ENCODE measurements around the gene AFF1. TPM values are rescaled to one million over a fixed set of nuclear protein-coding genes. Genes with fewer than 3 reads are reported as not detected.
A peak's percentile ranks its signal among the peaks of the same experiment; 100 is the strongest.
"Not testable (repeated sequence)": the region's sequence is repeated elsewhere in the genome, so short reads cannot be mapped to it uniquely, and the experiment has no call there.

The AFF1 gene
- total RNA-seq, 1 donor from 2014 or later = 77.8 TPM

GRCh38 chr4:87003266-87003665, 68.5 kb downstream of the AFF1 start:
- DNase-seq (no peak), ATAC-seq (no peak)
- intact Hi-C loops (cut with micrococcal nuclease) = no loop called here

- intact Hi-C loops (cut with micrococcal nuclease) = loop anchor here (5.0 kb wide), 2 partner anchors 68 to 87 kb away; partner anchors contain the start of gene AFF1
- no peak for DNase-seq
These were observed 70.5 kb downstream of the AFF1 start for GRCh38 chr4:87005369-87005689.

GRCh38 chr4:87005690-87006425, 71.0 kb downstream of the AFF1 start:
- DNase-seq (no peak), ATAC-seq (peak; percentile 1)
- intact Hi-C loops (cut with micrococcal nuclease) = loop anchor here (5.0 kb wide), 2 partner anchors 69 to 86 kb away; partner anchors contain the start of gene AFF1

More at GRCh38 chr4:87005369-87005689, 70.5 kb downstream of the AFF1 start:
- no peak for ATAC-seq

GRCh38 chr4:87006426-87006675, 71.5 kb downstream of the AFF1 start:
- intact Hi-C loops (cut with micrococcal nuclease) = loop anchor here (5.0 kb wide), 2 partner anchors 69 to 86 kb away; partner anchors contain the start of gene AFF1
- no peak for ATAC-seq
- DNase-seq = no peak

GRCh38 chr4:87006676-87007527, 72.1 kb downstream of the AFF1 start:
- DNase-seq = peak; percentile 96
- intact Hi-C loops (cut with micrococcal nuclease) = loop anchor here (5.0 kb wide), 2 partner anchors 70 to 85 kb away; partner anchors contain the start of gene AFF1
- peak; percentile 94 for ATAC-seq

- peak; percentile 72 for DNase-seq
- peak; percentile 65 for ATAC-seq
- intact Hi-C loops (cut with micrococcal nuclease) = loop anchor here (5.0 kb wide), 2 partner anchors 70 to 85 kb away; partner anchors contain the start of gene AFF1
These were observed 73.0 kb downstream of the AFF1 start for GRCh38 chr4:87007528-87008446.

GRCh38 chr4:87009095-87009648, 74.4 kb downstream of the AFF1 start:
- DNase-seq (no peak), ATAC-seq (no peak)
- intact Hi-C loops (cut with micrococcal nuclease) = loop anchor here (5.0 kb wide), 2 partner anchors 72 to 83 kb away; partner anchors contain the start of gene AFF1

- DNase-seq (no peak), ATAC-seq (no peak)
- intact Hi-C loops (cut with micrococcal nuclease) = no loop called here
These were observed 75.4 kb downstream of the AFF1 start for GRCh38 chr4:87010192-87010591.

- DNase-seq = no peak
- intact Hi-C loops (cut with micrococcal nuclease) = no loop called here
- no peak for ATAC-seq
These were observed 76.7 kb downstream of the AFF1 start for GRCh38 chr4:87011340-87012034.

GRCh38 chr4:87012265-87012953, 77.6 kb downstream of the AFF1 start:
- ATAC-seq (no peak), DNase-seq (no peak)
- intact Hi-C loops (cut with micrococcal nuclease) = no loop called here

GRCh38 chr4:87012954-87013308, 78.1 kb downstream of the AFF1 start:
- DNase-seq; ATAC-seq; intact Hi-C loops (cut with micrococcal nuclease): not testable (repeated sequence)

GRCh38 chr4:87014284-87014782, 79.5 kb downstream of the AFF1 start:
- intact Hi-C loops (cut with micrococcal nuclease) = no loop called here
- DNase-seq (no peak), ATAC-seq (peak; percentile 12)

- ATAC-seq = no peak
- intact Hi-C loops (cut with micrococcal nuclease) = no loop called here
These were observed 80.6 kb downstream of the AFF1 start for GRCh38 chr4:87015416-87015815.

GRCh38 chr4:87017580-87018342, 83.0 kb downstream of the AFF1 start:
- intact Hi-C loops (cut with micrococcal nuclease) = no loop called here
- no peak for DNase-seq
- peak; percentile 50 for ATAC-seq

More at GRCh38 chr4:87015416-87015815, 80.6 kb downstream of the AFF1 start:
- DNase-seq = no peak

GRCh38 chr4:87018753-87019152, 83.9 kb downstream of the AFF1 start:
- ATAC-seq = no peak
- no peak for DNase-seq
- intact Hi-C loops (cut with micrococcal nuclease) = no loop called here

- intact Hi-C loops (cut with micrococcal nuclease) = no loop called here
- DNase-seq (no peak), ATAC-seq (no peak)
These were observed 84.5 kb downstream of the AFF1 start for GRCh38 chr4:87019246-87019791.

- ATAC-seq = no peak
- intact Hi-C loops (cut with micrococcal nuclease) = no loop called here
- DNase-seq = no peak
These were observed 85.1 kb downstream of the AFF1 start for GRCh38 chr4:87019898-87020297.

Measured in left ventricle myocardium superior (tissue), 1 donor.